Smooth muscle cell of trachea (primary cell): Measurements from ENCODE around the gene AMOTL2. TPM values are rescaled to one million over a fixed set of nuclear protein-coding genes. Genes with fewer than 3 reads are reported as not detected.

Experiments used
- total RNA-seq: library from RNA; depleted of rRNA; stranded (reverse); fragments of >200 nt; gene quantifications from 2 replicates; pipeline ENCODE4 v1.2.1, GENCODE V29; 2014

The AMOTL2 gene
- total RNA-seq, result 42.2 and 77.1 TPM in 2 replicates

DNA sequence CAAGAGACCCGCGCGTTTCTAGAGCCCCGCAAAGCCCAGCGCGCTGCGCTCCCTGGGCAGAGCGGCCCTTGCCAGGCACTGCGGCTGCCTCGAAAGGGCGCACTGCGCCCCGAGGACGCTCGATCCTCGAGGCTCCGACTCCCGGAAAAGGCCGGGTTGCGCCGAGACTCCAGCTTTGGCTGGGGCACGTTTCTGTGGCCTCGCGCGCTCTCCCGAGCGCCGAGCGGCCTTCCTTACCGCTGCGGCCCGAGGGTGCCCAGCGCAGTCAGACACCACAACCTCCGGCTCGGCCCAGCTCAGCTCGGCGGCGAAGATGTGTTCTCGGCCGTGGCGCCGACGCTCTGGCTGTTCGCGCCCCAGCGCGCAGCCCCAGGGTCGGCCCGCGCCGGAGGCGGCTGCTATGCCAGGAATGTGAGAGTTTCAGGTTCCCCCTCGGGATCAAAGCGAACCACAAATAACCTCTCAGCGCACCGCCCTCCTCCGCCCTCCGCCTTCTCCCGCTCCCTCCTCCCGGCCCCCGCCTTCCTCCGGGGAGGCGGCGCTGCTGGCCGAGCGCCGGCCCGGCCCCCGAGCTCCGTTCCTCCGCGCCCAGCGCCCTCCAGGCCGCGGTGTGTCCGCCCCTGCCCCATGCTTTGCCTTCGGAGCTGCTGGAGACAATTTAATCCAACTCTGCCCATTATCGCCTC lies at the start of gene AMOTL2:
AMOTL2 (minus strand) TSS at position 343 of the 686 bp plus-strand sequence. CDS start 3,014 bp downstream, outside the sequence.

Other genes starting within 250 kb of the AMOTL2 start
- 95.1 and 98.6 TPM in 2 replicates for gene RYK, start 123.6 kb downstream of the AMOTL2 start, total RNA-seq
- gene ANAPC13, start 111.5 kb upstream of the AMOTL2 start, total RNA-seq, result 115 and 119 TPM in 2 replicates
- 15.4 and 19.2 TPM in 2 replicates for gene CEP63, start 111.6 kb upstream of the AMOTL2 start, total RNA-seq